Lung (tissue), 13 donors: ENCODE data around the gene ZNF534. TPM values are rescaled to one million over a fixed set of nuclear protein-coding genes. Genes with fewer than 3 reads are reported as not detected.
"Not testable (repeated sequence)": the region's sequence is repeated elsewhere in the genome, so short reads cannot be mapped to it uniquely, and the experiment has no call there.

Experiments used
- ATAC-seq: fragments of 200-7000 bp; cut with Tn5 transposase; one replicate; pipeline ENCODE4 v1.9.1; 2020; ENCODE audit warnings: moderate number of reproducible peaks; ENCODE audit not compliant: insufficient read depth, low FRiP score
- DNase-seq, 3 donors: peaks; one replicate each; pipeline ENCODE4 v3.0.0-alpha.2; 2013 to 2017
- H3K27ac ChIP-seq, 2 donors: one replicate each; pipeline ENCODE4 v1.5.1; 2013; ENCODE audit warnings: mild to moderate bottlenecking in 2 of 2, moderate library complexity in 2 of 2, control low read depth in 1 of 2, inconsistent platforms in 1 of 2, low read depth in 1 of 2, low read length in 1 of 2
- H3K27me3 ChIP-seq, 3 donors: one replicate each; pipeline ENCODE4 v1.5.1; 2013; ENCODE audit warnings: low read length in 2 of 3; ENCODE audit not compliant: control insufficient read depth in 3 of 3, insufficient read depth in 3 of 3
- H3K36me3 ChIP-seq, 4 donors: one replicate each; pipeline ENCODE4 v1.5.1; 2013; ENCODE audit warnings: low read length in 4 of 4, mild to moderate bottlenecking in 1 of 4, moderate library complexity in 1 of 4; ENCODE audit not compliant: control insufficient read depth in 4 of 4, insufficient read depth in 4 of 4
- H3K4me1 ChIP-seq, 5 donors: one replicate each; pipeline ENCODE4 v1.5.1; 2013; ENCODE audit warnings: low read length in 5 of 5, mild to moderate bottlenecking in 2 of 5, moderate library complexity in 1 of 5; ENCODE audit not compliant: control insufficient read depth in 5 of 5, insufficient read depth in 5 of 5
- H3K4me3 ChIP-seq: one replicate; pipeline ENCODE4 v1.5.1; 2013; ENCODE audit warnings: mild to moderate bottlenecking, control low read depth, moderate library complexity
- H3K9ac ChIP-seq, 2 donors: one replicate each; pipeline ENCODE4 v1.5.1; 2013; ENCODE audit warnings: low read length in 2 of 2, control low read depth in 1 of 2; ENCODE audit not compliant: insufficient read depth in 1 of 2
- H3K9me3 ChIP-seq, 4 donors: one replicate each; pipeline ENCODE4 v1.5.1; 2013; ENCODE audit warnings: low read length in 3 of 4, mild to moderate bottlenecking in 1 of 4, moderate library complexity in 1 of 4; ENCODE audit not compliant: control insufficient read depth in 4 of 4, insufficient read depth in 3 of 4
- CTCF ChIP-seq: IDR thresholded peaks from 2 replicates; pipeline ENCODE4 v1.5.1; 2012; ENCODE audit warnings: mild to moderate bottlenecking; ENCODE audit errors: control extremely low read depth, extremely low read depth
- WGBS, 2 donors: extraction: QIAGEN DNeasy Blood & Tissue Kit; methylation state at CpG; one replicate each; pipeline ENCODE4 v1.1.7; 2013; 5-methylcytosine and 5-hydroxymethylcytosine counted together
- polyA plus RNA-seq, 2 donors: library from polyadenylated mRNA; stranded (reverse); fragments of 200-250 nt; gene quantifications; one replicate each; pipeline ENCODE4 v1.2.1, GENCODE V29; 2013
- small RNA-seq: library from RNA; depleted of rRNA; stranded (forward); fragments of <200 nt; gene quantifications from one replicate; pipeline ENCODE3, GENCODE V24; 2014; ENCODE audit warnings: low replicate concordance
- total RNA-seq, 2 donors: library from RNA; depleted of rRNA in 1 of 2; stranded (reverse); fragments of >200 nt in 1 of 2; gene quantifications; one replicate each; pipeline ENCODE4 v1.2.1, GENCODE V29; 2014 to 2021
- donor health status: control.
- donor health status: control.
- donor health status: Bipolar disorder and iron deficiency.
- donor health status: healthy.
- donor health status: DM: yes; HTN: yes; CAD: no.

ZNF534 gene
- total and polyA plus RNA-seq, 4 donors: 0.06 to 0.20 (median 0.13) TPM

GRCh38 chr19:52498571-52498970 is 69.6 kb downstream of the ZNF534 start:
- H3K27me3 ChIP-seq: no peaks in the 10 kb centered on the region
- no peak for ATAC-seq
- H3K36me3 ChIP-seq: peaks cover 0 to 19% (median 6%) of the 10 kb centered on the region in 4 donors
- no peak overlapping the region for H3K4me3 ChIP-seq
- DNase-seq: no peak
- no peaks in the 10 kb centered on the region for H3K4me1 ChIP-seq
- 87 to 93% methylated on average over 8 of the region's 8 CpGs for WGBS, 2 donors
- no peak for TF ChIP-seq CTCF
- H3K9ac ChIP-seq: no peak overlapping the region
- peaks cover 0 to 48% (median 4%) of the 10 kb centered on the region in 4 donors for H3K9me3 ChIP-seq
- no peak overlapping the region for H3K27ac ChIP-seq

DNA sequence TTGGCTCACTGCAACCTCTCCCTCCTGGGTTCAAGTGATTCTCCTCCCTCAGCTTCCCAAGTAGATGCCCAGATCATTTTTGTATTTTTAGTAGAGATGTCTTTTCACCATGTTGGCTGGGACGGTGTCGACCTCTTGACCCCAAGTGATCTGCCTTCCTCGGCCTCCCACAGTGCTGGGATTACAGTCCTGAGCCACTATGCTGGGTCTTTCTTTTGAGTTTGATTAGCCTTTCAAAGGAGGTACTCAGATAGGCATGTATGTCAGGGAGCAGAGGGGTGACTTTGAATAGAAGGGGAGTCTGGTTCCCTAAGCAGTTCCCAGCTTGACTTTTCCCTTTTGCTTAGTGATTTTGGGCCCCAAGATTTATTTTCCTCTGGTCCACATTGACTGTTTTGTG is 71.5 kb downstream of the ZNF534 start:
- not testable (repeated sequence) for ATAC-seq, H3K27ac ChIP-seq, H3K9ac ChIP-seq, H3K4me1 ChIP-seq, H3K4me3 ChIP-seq, DNase-seq, H3K27me3 ChIP-seq
- H3K9me3 ChIP-seq: peaks cover 0 to 52% (median 4%) of the 10 kb centered on the region in 4 donors
- H3K36me3 ChIP-seq: peaks cover 0 to 28% (median 7%) of the 10 kb centered on the region in 4 donors
- 43 to 69% methylated on average over 3 of the region's 3 CpGs for WGBS, 2 donors

- H3K4me1 ChIP-seq, H3K9ac ChIP-seq, H3K27ac ChIP-seq, DNase-seq, ATAC-seq, H3K4me3 ChIP-seq, H3K27me3 ChIP-seq: not testable (repeated sequence)
- Histone ChIP-seq H3K9me3 (peaks cover 0 to 53% (median 4%) of the 10 kb centered on the region in 4 donors), H3K36me3 (peaks cover 0 to 33% (median 7%) of the 10 kb centered on the region in 4 donors)
- 81 to 82% methylated on average over 12 of the region's 12 CpGs for WGBS, 2 donors
Observed at GRCh38 chr19:52500991-52501390, 72.0 kb downstream of the ZNF534 start.

Small RNA genes within 50 kb of the gene (small RNA-seq; reads per million reads assigned to genes)
- gene AC010332.1: not detected

Other genes starting within 250 kb of the ZNF534 start
- gene PPP2R1A, start 239.1 kb upstream of the ZNF534 start, total RNA-seq: 100 to 1,000 TPM; 201 to 250 TPM
- gene PPP2R1A, start 239.1 kb upstream of the ZNF534 start, polyA plus RNA-seq: 100 to 1,000 TPM; 117 to 138 TPM
- 10 to 100 TPM; 11.5 to 14.9 TPM for gene ZNF766, start 159.6 kb upstream of the ZNF534 start, total RNA-seq
- gene ZNF766, start 159.6 kb upstream of the ZNF534 start, polyA plus RNA-seq: 1 to 10 TPM; 3.2 to 5.4 TPM
- gene ZNF480, start 132.0 kb upstream of the ZNF534 start, total RNA-seq: 10 to 100 TPM in 1 of 2 donors, 1 to 10 TPM in 1; 8.3 to 10.9 TPM
- 10 to 100 TPM in 1 of 2 donors, 1 to 10 TPM in 1; 3.5 to 10.8 TPM for gene ZNF480, start 132.0 kb upstream of the ZNF534 start, polyA plus RNA-seq
- gene ZNF610, start 92.9 kb upstream of the ZNF534 start, total RNA-seq: 1 to 10 TPM; 1.4 to 9.4 TPM
- gene ZNF610, start 92.9 kb upstream of the ZNF534 start, polyA plus RNA-seq: 1 to 10 TPM in 1 of 2 donors, under 1 TPM in 1; 0.96 to 1.3 TPM
- gene ZNF880, start 59.2 kb upstream of the ZNF534 start, total RNA-seq: 10 to 100 TPM; 12.5 to 27.4 TPM
- 1 to 10 TPM; 7.8 to 9.0 TPM for gene ZNF880, start 59.2 kb upstream of the ZNF534 start, polyA plus RNA-seq
- gene ZNF528, start 31.3 kb upstream of the ZNF534 start, total RNA-seq: 10 to 100 TPM; 20.8 to 69.1 TPM
- 1 to 10 TPM; 5.0 to 8.9 TPM for gene ZNF528, start 31.3 kb upstream of the ZNF534 start, polyA plus RNA-seq
- 1 to 10 TPM; 2.5 to 5.2 TPM for gene ZNF578, start 24.4 kb downstream of the ZNF534 start, total RNA-seq
- under 1 TPM; 0.48 to 0.65 TPM for gene ZNF578, start 24.4 kb downstream of the ZNF534 start, polyA plus RNA-seq
- gene ZNF808, start 98.5 kb downstream of the ZNF534 start, total RNA-seq: 10 to 100 TPM; 20.2 to 37.9 TPM
- gene ZNF808, start 98.5 kb downstream of the ZNF534 start, polyA plus RNA-seq: 1 to 10 TPM; 2.8 to 4.0 TPM
- gene ZNF701, start 141.1 kb downstream of the ZNF534 start, total RNA-seq: 10 to 100 TPM; 14.8 to 28.9 TPM
- 1 to 10 TPM; 5.8 to 9.4 TPM for gene ZNF701, start 141.1 kb downstream of the ZNF534 start, polyA plus RNA-seq
- gene ZNF83, start 209.2 kb downstream of the ZNF534 start, total RNA-seq: 100 to 1,000 TPM in 1 of 2 donors, 10 to 100 TPM in 1; 28.5 to 118 TPM
- gene ZNF83, start 209.2 kb downstream of the ZNF534 start, polyA plus RNA-seq: 10 to 100 TPM; 14.8 to 64.0 TPM